HTERT RPE-1 (cell line): Measurements from ENCODE around the gene PRDM8.

Experiments
- in situ Hi-C: fragments of 300-500 bp; cut with MboI; formaldehyde crosslinking; loops from 4 replicates; pipeline ENCODE4 v1.14.3; 2020; ENCODE audit warnings: low sequenced_read_pairs

Gene PRDM8

DNA sequence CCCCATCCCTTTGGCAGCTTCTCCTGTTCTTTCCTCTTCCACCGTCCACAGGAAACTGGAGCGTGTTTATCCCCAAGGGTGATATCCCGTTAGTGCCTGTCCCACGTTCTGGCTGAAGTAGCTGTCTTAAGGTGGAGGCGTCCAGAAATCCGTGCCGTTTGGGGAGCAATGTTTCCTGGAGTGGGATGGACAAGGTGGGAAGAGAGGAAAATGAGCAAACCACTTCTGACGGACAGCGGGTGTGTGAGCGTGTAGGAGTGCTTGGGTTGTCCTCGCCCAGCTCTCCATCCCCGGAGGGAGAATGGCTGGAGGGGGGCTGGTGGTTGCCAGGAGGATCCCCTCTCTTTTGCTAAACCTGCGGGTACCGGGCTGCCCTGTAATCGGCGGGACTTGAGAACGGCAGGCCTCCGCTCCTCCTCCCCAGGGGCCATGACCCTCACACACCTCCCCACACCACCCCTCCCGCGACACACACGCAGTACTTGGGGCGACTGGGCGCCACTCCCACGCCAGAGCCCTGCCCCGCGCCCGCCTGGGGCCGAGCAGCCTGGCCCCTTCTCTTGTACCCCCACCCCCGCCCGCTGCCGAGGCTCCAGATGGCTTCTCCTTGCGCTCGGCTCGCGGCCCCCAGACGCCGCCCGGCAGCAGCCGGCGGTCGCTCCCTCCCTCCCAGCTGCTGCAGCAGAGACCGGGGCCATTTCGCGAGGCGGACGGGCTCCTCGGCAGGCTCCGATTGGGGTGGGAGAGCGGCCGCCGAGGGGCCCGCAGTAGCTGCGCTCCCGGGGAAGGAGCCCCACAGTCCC is 13.9 kb upstream of the PRDM8 start:
- in situ Hi-C loops = no loop called here

DNA sequence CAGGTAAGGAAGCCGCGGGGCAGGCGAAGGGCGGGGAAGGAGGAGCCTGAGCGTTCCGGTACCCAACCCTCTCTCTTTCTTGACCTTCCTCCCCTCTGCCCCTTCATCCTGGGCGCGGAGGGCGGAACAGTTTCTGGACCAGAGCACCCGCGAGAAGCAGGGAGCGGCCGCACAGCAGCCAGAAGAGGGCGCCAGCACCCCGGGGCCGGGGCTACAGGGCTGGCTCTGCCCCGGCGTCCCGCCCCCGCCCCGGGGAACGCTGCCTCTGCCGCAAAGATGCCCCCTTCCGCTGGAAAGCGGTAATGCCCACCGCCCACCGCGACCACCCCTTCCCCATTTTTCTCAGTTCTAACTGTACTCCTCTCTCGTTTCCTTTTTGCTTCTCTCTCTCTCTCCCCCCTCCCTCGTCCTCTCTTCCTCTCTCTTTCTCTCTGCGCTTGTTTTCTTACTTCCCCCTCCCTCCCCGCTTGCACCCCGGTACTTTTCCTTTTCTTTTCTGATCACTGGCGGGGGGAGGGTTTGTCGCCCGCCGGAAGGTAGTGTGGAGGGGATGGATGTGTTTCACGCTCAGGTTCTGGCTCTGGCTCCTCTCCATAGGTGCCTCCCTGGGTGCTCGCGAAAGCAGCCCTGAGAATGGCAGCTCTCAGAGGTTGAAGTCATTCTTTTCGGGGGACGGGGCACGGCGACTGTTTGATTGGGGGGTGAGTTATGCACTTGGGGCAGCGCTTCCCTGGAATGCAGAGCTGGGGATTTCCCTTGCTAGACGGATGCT is 13.1 kb upstream of the PRDM8 start:
- in situ Hi-C loops = no loop called here

DNA sequence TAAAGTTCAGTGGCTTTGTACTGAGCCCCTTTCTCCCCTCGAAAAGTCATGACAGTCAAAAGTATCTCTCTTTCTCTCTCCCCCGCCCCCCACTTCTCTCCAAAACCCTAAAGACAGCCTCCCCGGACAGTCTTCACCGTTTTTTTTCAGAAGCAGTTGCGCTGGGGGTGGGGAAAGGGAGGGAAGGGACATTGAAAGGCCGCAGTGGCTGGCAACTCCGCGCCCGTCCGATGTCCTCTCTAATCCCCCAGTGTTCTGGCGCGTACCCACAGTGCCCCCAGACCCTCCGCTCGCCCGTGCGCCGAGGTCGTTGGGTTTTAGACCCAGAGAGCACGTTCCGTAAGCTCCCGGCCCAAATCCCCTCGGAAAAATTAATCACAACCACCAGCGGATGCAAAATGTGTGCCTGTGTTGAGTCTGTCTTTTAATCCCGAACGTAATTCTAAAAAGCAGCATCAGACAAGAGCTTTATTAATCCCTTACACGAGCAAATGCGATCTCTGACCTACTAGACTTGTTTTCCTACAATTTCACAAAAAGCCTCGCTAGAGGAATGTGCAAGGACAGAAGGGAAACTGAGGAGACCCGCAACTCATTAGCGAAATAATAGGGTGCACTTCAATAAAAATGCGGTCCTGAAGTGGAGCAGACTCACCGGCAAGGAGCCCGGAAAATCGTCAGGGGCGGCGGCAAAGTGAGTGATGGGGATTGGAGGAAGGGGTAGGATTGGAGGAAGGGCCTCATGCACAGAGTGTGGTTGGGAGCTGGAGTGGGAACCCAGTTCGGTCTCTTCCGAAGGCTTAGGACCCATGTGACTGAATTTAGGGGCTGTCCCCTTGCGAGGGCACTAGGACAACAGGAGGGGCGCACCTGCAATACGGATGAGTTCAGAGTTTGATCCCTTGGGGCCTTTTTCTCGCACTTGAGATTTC is 12.2 kb upstream of the PRDM8 start:
- in situ Hi-C loops = no loop called here

DNA sequence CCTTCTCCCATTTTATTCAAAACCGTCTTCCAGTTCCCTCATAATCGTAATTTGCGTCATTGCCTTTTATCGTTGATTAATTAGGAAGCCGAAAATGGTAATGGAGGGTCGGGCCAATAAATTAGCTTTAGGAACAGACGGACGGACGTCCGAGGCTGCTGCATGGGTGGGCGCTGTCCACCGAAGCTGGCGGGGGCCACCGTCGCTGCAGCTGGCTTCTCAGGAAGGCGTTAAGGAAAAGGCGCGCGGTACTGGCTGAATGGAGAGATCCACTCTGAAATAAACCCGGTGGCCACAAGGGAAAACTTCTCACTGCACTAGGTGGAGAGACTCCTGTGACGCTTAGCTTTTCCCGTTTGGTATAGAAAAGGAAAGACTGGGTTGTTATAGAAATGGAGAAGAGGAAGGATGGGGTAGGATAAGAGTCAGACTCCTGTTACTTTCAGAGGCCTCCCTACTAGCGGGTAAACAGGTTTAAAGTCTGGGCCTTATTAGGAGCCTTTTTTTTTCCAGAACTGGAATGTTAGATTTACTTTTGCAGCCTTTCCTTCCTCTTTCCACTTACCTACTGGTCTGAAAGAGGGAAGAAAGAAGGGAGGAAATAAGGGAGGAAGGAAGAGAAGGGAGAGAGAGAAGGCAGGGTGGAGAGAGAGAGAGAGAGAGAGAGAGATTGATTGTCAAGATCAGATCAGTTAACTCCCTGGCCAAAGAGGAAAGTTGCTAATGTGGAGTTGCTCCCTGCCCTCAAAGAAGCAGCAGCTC is 11.3 kb upstream of the PRDM8 start:
- in situ Hi-C loops = no loop called here

DNA sequence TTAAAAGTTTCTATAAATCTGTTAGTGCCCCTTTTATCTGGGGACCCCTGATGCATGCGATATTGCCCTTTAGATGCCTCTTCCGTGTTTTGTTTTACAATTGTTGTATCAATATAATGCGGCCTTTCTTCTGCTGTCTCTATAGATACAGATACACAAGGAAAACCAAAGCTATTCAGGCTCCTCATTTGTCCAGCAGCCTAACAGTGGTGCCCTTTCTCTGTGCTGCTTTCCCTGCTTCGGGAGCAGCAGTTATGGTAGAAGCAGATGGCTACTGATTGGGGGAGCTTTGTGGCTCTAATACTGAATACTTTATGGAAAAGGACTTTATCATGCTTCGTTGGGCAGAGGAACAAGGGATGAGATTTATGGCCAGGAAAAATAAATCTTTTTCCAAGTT is 10.6 kb upstream of the PRDM8 start:
- in situ Hi-C loops = no loop called here

DNA sequence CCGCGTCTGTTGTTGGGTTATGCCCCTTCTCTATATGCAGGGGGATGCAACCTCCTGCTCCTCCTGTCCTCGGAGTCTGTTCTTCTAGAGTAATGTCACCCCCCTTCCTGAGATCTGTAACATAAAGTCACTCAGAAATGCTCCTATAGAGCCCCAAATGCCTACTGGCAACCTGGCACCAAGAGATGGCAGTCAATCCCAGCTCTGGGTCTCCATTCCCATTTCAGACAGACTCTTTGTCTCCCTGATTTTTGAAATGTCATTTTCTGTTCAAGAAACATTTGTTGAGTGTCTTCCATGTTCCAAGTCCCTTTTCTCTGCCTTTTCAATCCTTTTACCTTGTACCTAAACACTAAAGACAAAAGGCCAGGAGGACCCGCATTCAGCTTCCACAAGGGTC is 9.6 kb upstream of the PRDM8 start:
- in situ Hi-C loops = no loop called here

DNA sequence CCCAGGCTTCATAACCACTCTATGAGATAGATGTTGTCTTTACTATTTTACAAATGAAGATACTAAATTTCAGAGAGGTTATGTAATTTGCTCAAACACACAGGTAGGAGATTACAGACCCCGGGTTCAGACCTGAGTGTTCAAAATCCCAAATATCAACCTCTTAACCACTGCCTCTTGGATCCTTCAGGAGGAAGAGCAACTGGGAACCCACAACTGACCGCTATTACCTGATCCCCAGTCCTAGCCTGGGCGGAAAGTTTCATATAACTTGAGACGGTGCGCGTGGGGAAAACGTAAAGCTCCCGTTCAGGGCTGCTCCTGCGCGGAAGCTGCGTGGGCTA is 8.9 kb upstream of the PRDM8 start:
- in situ Hi-C loops = no loop called here

DNA sequence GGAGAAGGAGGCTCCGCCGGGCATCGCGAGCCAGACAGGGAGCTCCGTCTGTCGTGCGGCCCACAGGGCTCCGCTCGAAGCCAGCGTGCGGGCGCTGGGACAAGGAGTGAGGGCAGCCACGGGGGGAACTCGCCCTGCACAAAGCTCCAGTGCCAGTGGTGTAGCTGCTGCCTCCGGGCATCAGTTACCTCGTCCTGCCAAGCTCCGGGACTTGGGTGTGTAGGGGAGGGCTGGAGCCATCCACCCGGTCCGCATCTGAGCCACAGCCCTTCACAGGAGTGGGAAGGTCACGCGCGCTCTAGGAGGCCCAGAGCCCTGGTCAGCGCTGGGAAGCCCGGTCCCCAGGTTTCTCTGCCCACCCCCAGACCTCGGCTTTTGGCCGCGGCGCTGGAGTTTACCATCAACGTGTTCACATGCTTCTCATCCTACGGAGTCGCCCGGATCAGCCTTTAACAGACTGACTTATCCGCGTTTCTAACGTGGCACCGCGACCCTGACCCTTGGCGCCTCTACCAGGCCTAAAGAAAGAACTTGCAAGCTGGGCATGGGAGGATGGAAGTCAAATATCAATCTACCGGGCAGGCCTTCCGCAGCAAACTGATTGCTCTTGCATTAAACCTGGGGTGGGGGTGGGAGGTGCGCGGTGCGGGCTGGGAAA is 8.4 kb upstream of the PRDM8 start:
- in situ Hi-C loops = no loop called here

DNA sequence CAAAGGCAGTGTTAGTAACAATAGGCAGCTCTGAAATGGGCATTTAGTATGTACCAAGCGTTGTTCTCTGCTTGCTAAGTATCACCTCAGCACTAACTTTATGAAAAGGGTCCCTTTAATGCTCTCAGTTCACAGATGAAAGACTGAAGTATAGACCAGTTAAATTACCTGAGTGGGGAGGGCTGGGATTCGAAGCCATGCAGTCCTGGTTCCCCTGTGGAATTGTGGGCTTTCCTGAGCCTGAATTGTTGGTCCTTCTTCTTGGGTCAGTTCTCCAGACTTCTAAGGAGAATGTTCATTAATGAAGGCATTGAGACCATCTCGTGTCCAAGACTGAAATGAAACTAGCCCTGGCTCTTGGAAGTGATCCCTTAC is 7.7 kb upstream of the PRDM8 start:
- in situ Hi-C loops = no loop called here

DNA sequence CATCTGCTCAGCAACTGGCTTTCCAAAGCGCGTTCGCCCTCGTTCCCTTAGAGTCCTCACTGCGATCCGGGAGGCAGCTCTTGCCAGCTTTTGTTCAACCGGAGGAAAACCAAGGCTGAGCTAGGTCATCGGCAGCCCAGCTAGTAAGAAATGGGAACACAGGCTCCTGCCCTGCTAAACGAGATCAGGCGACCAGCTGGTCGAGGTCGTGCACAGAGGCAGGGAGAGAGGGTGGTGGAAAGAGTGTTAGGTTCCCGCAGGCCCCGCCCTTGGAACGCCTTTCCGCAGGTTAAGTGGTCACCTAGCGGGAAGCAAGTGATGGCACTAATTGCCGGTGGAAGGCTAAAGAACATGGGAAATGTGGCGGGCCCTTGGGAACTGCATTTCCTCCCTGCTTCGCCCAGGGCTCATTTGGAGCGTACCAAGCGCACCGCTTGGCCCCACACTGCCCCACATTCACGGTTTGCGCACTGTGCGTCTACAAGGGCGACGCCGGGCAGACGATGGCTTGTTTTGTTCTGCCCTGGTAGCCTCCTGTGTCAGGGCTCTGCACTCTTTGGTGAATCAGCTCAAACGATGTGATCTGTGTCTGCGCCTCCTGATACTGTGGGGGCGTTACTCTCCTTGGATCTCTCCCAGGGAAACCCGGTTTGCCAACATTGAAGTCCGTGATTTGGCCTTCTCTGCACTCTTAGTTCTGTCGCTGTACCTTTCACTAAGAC is 7.2 kb upstream of the PRDM8 start:
- in situ Hi-C loops = no loop called here

DNA sequence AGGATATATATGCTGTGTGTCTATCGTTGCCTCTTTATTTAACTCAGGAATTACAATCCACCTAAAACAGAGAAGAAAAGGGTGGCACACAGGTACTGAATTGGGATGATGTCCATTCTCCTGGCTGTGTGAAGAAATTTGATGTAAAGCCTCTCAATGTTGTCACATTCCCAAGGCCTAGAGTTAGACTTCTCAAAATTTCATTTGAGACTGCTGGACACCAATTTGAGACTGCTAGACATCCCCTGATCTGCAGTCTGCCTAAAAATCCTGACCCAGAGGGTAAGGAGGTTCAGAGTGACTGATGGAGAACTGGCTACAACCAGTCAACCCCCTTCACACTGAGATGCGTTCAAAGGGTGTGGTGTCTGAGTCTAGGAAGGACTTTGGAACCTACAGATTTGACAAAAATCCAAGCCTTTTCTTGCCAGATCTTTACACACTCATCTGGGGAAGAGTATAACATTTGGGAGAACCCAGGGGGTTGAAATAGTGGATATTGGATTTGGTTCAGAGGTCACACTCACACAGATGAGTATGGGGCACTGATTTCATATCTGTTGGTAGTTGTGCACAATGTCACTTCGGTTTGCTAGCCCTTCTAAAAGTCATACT is 4.9 kb upstream of the PRDM8 start:
- in situ Hi-C loops = no loop called here

DNA sequence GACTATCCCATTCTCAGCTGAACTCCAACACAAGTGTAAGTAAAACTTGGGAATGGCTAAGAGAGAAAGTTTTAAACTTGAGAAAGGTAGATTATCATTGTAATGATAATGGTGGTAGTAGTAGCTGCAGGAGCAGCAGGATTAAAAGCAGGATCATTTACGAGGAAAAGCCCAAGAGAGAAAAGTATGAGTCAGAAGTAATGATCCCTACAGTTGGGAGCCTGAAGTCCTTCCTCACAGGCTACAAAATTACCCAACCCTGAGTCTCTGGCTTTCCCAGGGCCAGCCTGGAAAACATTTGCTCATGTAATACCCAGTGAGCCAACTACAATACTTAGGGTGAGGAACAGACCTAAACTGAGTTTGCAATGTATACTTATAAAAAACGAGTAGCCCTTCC is 4.4 kb upstream of the PRDM8 start:
- in situ Hi-C loops = no loop called here

DNA sequence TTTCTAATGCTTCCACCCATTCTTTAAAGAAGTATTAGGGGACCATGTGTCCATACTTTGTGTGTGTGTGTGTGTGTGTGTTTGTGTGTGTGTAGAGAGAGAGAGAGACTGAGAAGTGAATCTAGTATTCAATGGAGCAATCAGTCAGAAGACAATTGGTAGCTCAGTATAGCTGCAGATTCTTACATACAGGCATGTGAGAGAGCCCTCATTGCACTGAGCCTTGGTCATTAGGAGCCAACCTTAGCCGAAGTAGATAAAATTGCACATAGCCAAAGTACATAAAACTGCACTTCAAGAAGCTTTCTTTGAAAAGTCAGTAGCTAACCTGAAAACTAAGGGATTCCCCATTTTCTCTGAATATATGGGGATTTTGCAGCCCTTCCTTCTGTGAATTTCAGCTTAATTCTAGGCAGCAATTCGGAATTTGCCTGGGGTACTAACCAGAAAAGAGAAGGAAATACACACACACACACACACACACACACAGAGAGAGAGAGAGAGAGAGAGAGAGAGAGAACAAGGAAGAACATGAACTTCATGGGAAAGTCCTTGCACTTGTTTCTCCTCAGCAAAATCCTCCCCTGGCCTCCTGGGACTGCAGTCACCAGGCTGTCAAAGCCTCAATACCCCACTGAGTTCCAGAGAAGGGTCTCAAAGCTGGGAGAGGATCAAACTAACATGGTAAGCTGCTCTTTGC is 1.7 kb upstream of the PRDM8 start:
- in situ Hi-C loops = no loop called here

DNA sequence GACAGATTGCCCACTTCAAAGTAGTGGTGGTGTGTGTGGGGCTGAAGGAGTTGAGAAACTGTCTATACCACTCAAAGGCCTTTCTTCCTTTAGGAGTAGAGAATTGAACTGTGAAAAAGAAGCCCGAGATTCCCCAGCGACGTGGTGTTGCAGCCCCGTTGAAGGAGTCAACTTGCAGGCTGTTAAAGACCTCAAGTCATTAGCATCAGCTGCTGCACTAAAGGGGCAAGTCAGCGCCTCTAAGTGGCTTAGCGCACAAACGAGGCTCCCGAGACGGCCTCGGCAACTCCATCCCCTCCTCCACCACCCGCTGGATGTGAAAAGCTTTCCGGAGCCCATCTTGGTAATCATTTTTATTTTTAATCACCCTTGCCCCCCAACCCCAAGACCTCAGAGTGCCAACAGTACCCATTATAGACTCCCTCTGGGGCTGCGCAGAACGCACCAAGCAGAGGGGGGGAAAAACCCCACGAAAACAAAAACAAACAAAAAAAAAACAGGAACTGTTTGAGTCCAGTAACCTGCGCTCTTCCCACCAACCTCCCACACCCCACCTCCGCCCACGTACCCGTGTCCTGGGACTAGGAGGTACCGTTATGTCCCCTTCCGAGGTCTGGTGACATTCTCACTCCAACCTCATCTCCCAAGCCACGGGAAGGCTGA is 913 bp upstream of the PRDM8 start:
- in situ Hi-C loops = no loop called here

DNA sequence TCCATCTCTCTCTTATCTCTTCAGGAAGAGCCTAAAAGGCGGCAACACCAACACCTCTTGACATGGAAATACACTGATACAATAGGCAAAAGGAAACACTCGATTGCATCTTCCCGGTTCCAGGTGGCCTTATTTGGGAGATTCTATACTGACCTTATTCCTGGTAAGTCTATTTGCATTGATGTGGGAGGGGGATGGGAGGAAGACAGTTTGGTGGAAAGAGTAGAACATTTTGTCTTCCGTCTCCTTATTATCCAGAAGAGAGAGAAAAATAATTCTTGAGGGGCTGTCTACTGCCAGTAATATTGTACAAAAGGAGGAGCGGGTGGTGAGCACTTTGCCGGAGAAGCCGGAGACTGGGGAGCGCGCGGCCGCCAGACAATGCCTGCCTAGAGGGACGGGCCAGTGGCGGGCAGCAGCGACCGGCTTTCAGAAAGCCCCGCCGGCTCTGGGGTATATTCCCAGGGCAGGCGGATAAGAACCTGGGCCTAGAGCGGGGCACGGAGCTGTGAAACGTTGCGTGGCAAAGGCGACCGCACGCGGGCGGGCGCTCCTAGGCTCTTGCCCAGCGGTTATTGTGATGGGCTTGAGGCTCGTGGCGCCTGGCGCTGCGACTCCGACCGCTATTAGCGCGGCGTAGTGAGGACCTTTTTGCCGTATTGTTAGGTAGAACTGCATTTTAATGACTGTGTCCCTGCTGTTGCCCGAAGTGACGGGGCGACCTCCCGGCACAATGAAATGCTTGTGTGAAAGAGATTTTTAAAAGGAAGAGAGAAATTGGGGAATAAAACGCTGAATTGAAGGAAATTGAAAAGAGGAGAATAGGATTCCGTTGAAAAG is 518 bp downstream of the PRDM8 start:
- in situ Hi-C loops = no loop called here

DNA sequence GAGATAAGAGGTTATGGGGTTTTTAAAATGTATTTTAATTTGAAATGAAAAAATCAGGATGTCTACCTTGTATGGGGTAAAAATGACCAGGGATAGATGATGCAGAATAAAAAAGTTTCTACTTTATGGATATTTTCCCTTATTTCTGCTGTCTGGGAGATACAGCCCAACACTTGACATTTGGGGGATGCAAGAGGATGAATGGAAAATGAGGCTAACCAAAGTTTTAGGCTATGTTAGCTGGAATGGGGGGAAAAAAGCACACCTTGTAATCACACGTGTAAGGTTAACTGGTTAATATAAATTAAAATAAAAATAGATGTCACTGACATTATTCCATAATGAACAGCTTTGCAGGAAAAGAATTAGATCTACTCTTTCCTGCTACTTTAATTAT is 1.1 kb downstream of the PRDM8 start:
- in situ Hi-C loops = no loop called here

DNA sequence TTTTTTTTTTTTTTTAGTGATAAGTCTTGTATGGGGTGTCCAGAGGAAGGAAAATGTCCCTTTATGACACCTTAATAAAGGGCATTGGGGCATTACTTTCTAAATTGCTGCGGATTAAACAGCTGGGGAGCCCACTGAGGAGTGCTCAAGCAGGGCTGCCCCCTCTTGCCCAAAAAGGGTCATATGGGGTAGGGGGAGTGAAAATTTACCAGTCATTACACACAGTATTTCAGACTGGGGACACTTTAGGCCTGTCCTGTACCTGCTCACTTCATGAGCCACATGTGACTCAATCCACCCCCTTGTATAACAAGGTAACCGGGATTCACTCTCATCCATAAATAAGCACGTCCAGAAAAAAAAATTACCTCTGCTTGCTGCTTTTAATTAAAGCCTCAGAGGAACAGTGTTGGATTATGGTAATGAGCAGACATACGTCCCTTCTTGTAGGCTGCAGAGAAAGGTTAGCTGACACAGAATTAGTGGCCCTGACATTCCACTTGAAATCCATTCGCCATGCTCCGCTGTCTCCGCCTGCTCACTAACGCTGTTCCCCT is 1.8 kb downstream of the PRDM8 start:
- in situ Hi-C loops = no loop called here
